Measurements from ENCODE around the gene CEACAM6. TPM values are rescaled to one million over a fixed set of nuclear protein-coding genes. Genes with fewer than 3 reads are reported as not detected.

The CEACAM6 gene
- total RNA-seq, 1 experiment from 2014 or later, result 0.21 TPM

GRCh38 chr19:41741244-41741554 is 14.1 kb upstream of the CEACAM6 start:
- no peak for ATAC-seq
- intact Hi-C loops (cut with micrococcal nuclease; ENCODE audit: unreplicated experiment), result no loop called here
- BruUV-seq (replicated peaks), result no TSS peak
- Histone ChIP-seq H3K9me3 (ENCODE audit: control insufficient read depth, insufficient read depth, low read depth, low read length) (no peaks in the 10 kb centered on the region), H3K36me3 (ENCODE audit: control insufficient read depth, insufficient read depth, low read length) (no peaks in the 10 kb centered on the region), H3K4me3 (ENCODE audit: low read depth in 2 of 2, low read length in 2 of 2) (no peak overlapping the region), H3K4me1 (ENCODE audit: control insufficient read depth, insufficient read depth, low read length) (no peaks in the 10 kb centered on the region), H3K27ac (ENCODE audit: low read length) (no peak overlapping the region), H3K27me3 (ENCODE audit: control insufficient read depth, insufficient read depth, low read length) (peaks cover 3% of the 10 kb centered on the region; the same call in 1 of the 2 replicates)
- TF ChIP-seq SIN3A (IDR thresholded peaks at IDR 0.05; ENCODE audit: borderline replicate concordance, insufficient read depth, low read depth, low read length) (no peak), TCF7L2 (IDR thresholded peaks at IDR 0.05; ENCODE audit: low read depth, low read length) (no peak), CTCF (IDR thresholded peaks at IDR 0.05) (no peak), POLR2AphosphoS5 (IDR thresholded peaks at IDR 0.05; ENCODE audit: low read depth, low read length) (no peak), REST (IDR thresholded peaks at IDR 0.05; ENCODE audit: insufficient read depth in 1 of 2, low read depth in 2 of 2, low read length in 1 of 2) (no peak)
- no peak for DNase-seq (ENCODE audit: low read depth, low spot score)
- in situ Hi-C loops (cut with HindIII; ENCODE audit: low pct_unique_long_range_greater_than_20kb, low sequenced_read_pairs), result no loop called here
- ChIA-PET POLR2A (no interaction called here), CTCF (no interaction called here)

- in situ Hi-C loops (cut with HindIII; ENCODE audit: low pct_unique_long_range_greater_than_20kb, low sequenced_read_pairs) (no loop called here), intact Hi-C loops (cut with micrococcal nuclease; ENCODE audit: unreplicated experiment) (loop anchor here (5.0 kb wide), 1 partner anchor 103 kb away; no protein-coding TSS in a partner anchor)
- Histone ChIP-seq H3K27ac (ENCODE audit: low read length) (no peak overlapping the region), H3K4me1 (ENCODE audit: control insufficient read depth, insufficient read depth, low read length) (no peaks in the 10 kb centered on the region), H3K4me3 (ENCODE audit: low read depth in 2 of 2, low read length in 2 of 2) (no peak overlapping the region), H3K27me3 (ENCODE audit: control insufficient read depth, insufficient read depth, low read length) (no peaks in the 10 kb centered on the region; the same call in 1 of the 2 replicates), H3K36me3 (ENCODE audit: control insufficient read depth, insufficient read depth, low read length) (no peaks in the 10 kb centered on the region), H3K9me3 (ENCODE audit: control insufficient read depth, insufficient read depth, low read depth, low read length) (no peaks in the 10 kb centered on the region)
- ATAC-seq, result no peak
- TF ChIP-seq TCF7L2 (IDR thresholded peaks at IDR 0.05; ENCODE audit: low read depth, low read length) (no peak), POLR2AphosphoS5 (IDR thresholded peaks at IDR 0.05; ENCODE audit: low read depth, low read length) (no peak), REST (IDR thresholded peaks at IDR 0.05; ENCODE audit: insufficient read depth in 1 of 2, low read depth in 2 of 2, low read length in 1 of 2) (no peak), CTCF (IDR thresholded peaks at IDR 0.05) (no peak), SIN3A (IDR thresholded peaks at IDR 0.05; ENCODE audit: borderline replicate concordance, insufficient read depth, low read depth, low read length) (no peak)
- no peak for DNase-seq (ENCODE audit: low read depth, low spot score)
- ChIA-PET CTCF (no interaction called here), POLR2A (no interaction called here)
- no TSS peak for BruUV-seq (replicated peaks)
These were observed 10.5 kb upstream of the CEACAM6 start for GRCh38 chr19:41744850-41745249.
